Endothelial cell of umbilical vein (primary cell): Measurements from ENCODE around the gene PRSS3. TPM values are rescaled to one million over a fixed set of nuclear protein-coding genes. Genes with fewer than 3 reads are reported as not detected.

Experiments used
- BruUV-seq: library from RNA; stranded (reverse); fragments of 400-500 nt; replicated peaks from 2 replicates; lab custom pipeline; 2021; lab: Mats Ljungman, UMichigan
- CTCF ChIA-PET: fragments of 300-600, 350-600 bp; sonication (Branson Sonifier 250); formaldehyde crosslinking; loops from one replicate; lab custom pipeline; 2021; ENCODE audit warnings: antibody characterized with exemption, inconsistent platforms; lab: Charles Lee
- POLR2A ChIA-PET: fragments of 300-600, 350-600 bp; sonication (Branson Sonifier 250); formaldehyde crosslinking; loops from one replicate; lab custom pipeline; 2021; ENCODE audit warnings: antibody characterized with exemption, inconsistent platforms; lab: Charles Lee
- DNase-seq: peaks from one replicate; pipeline ENCODE4 v3.0.0-alpha.2; 2011; ENCODE audit warnings: low read depth, low spot score
- FAIRE-seq: peaks from 2 replicates; lab custom pipeline; 2011; peaks lifted over from hg19 to GRCh38; lab: Jason Lieb, UNC
- H2AFZ ChIP-seq: 2 replicates; pipeline ENCODE4 v1.6.0; 2012; ENCODE audit warnings: low read depth, low read length, control low read depth, inconsistent platforms
- H3K27ac ChIP-seq: 2 replicates; pipeline ENCODE4 v1.5.1; 2011; ENCODE audit warnings: low read depth, mild to moderate bottlenecking, control low read depth, low read length, moderate library complexity; ENCODE audit not compliant: insufficient read depth
- H3K27me3 ChIP-seq, 2 experiments: 2 replicates each; pipeline versions ENCODE4 v1.6.0 to v1.6.1; 2011; ENCODE audit warnings: low read length in 2 of 2, mixed read lengths in 1 of 2; ENCODE audit not compliant: control insufficient read depth in 2 of 2, insufficient read depth in 2 of 2
- H3K36me3 ChIP-seq, 2 experiments: 2 replicates in 1 of 2; 3 replicates in 1 of 2; pipeline ENCODE4 v1.5.1; 2011; ENCODE audit warnings: low read length in 2 of 2, mild to moderate bottlenecking in 1 of 2, moderate library complexity in 1 of 2; ENCODE audit not compliant: control insufficient read depth in 2 of 2, insufficient read depth in 2 of 2; ENCODE audit errors: extremely low read depth in 1 of 2
- H3K4me1 ChIP-seq: 3 replicates; pipeline ENCODE4 v1.5.1; 2011; ENCODE audit warnings: mild to moderate bottlenecking, low read length; ENCODE audit not compliant: control insufficient read depth, insufficient read depth; ENCODE audit errors: extremely low read depth
- H3K4me2 ChIP-seq: 2 replicates; pipeline ENCODE4 v1.6.1; 2011; ENCODE audit warnings: low read length, control low read depth, mixed read lengths; ENCODE audit not compliant: insufficient read depth
- H3K4me3 ChIP-seq, 3 experiments: fragments of 200-600 bp in 1 of 3; sonication (generic), shearing (Covaris generic) in 1 of 3; replicated peaks in 1 of 3; 2 replicates each; pipeline ENCODE4 v1.5.1; 2011 to 2016; ENCODE audit warnings: control low read depth in 3 of 3, low read length in 3 of 3, mild to moderate bottlenecking in 2 of 3, inconsistent platforms in 1 of 3, low read depth in 1 of 3, moderate library complexity in 1 of 3; ENCODE audit not compliant: insufficient read depth in 1 of 3
- H3K79me2 ChIP-seq: 2 replicates; pipeline ENCODE4 v1.6.0; 2012; ENCODE audit warnings: low read length, inconsistent platforms; ENCODE audit not compliant: control insufficient read depth, insufficient read depth
- H3K9ac ChIP-seq: replicated peaks from 2 replicates; pipeline ENCODE3; 2011; ENCODE audit warnings: low read length, control low read depth; ENCODE audit not compliant: insufficient read depth; ENCODE audit errors: extremely low read depth
- H3K9me1 ChIP-seq: replicated peaks from 3 replicates; pipeline ENCODE4 v1.6.0; 2011; ENCODE audit warnings: mild to moderate bottlenecking, low read length; ENCODE audit not compliant: control insufficient read depth, insufficient read depth; ENCODE audit errors: extremely low read depth
- H3K9me3 ChIP-seq: replicated peaks from 2 replicates; pipeline ENCODE4 v1.5.1; 2012; ENCODE audit warnings: low read length, inconsistent platforms; ENCODE audit not compliant: control insufficient read depth, insufficient read depth
- H4K20me1 ChIP-seq: replicated peaks from 2 replicates; pipeline ENCODE3; 2011; ENCODE audit warnings: mild to moderate bottlenecking, low read length; ENCODE audit not compliant: control insufficient read depth, insufficient read depth; ENCODE audit errors: extremely low read depth
- EZH2 ChIP-seq: IDR thresholded peaks from 2 replicates; pipeline ENCODE4 v1.6.1; 2012; ENCODE audit warnings: borderline replicate concordance, low read depth, mild to moderate bottlenecking, moderate library complexity, low read length, inconsistent platforms; ENCODE audit not compliant: severe bottlenecking
- FOS ChIP-seq: IDR thresholded peaks from 2 replicates; pipeline ENCODE4 v1.6.1; 2011; ENCODE audit warnings: mild to moderate bottlenecking, low read length, moderate library complexity, borderline replicate concordance; ENCODE audit not compliant: insufficient read depth
- GATA2 ChIP-seq: IDR thresholded peaks from 2 replicates; pipeline ENCODE4 v1.7.0; 2011; ENCODE audit warnings: low read depth, mild to moderate bottlenecking, moderate library complexity, mixed read lengths, low read length; ENCODE audit not compliant: insufficient read length, insufficient read depth
- JUN ChIP-seq: IDR thresholded peaks from 2 replicates; pipeline ENCODE4 v1.6.1; 2011; ENCODE audit warnings: borderline replicate concordance, low read depth; ENCODE audit not compliant: insufficient read length, insufficient read depth
- MYC ChIP-seq: IDR thresholded peaks from one replicate; pipeline ENCODE4 v1.6.1; 2011; ENCODE audit warnings: mild to moderate bottlenecking, low read depth, low read length
- POLR2A ChIP-seq: IDR thresholded peaks from 2 replicates; pipeline ENCODE4 v1.6.1; 2012; ENCODE audit warnings: low read depth, mild to moderate bottlenecking, control low read depth, low read length
- POLR2AphosphoS5 ChIP-seq: IDR thresholded peaks from 2 replicates; pipeline ENCODE4 v1.6.1; 2012; ENCODE audit warnings: low read depth, mild to moderate bottlenecking, control low read depth, low read length, moderate library complexity; ENCODE audit not compliant: insufficient read depth
- dilution Hi-C: fragments of 300-500 bp; cut with MboI; formaldehyde crosslinking; loops from one replicate; pipeline ENCODE4 v1.15.0; 2019; ENCODE audit warnings: low sequenced_read_pairs; ENCODE audit not compliant: extremely low pct_ligation_motif_present
- intact Hi-C: fragments of 100-400 bp; cut with micrococcal nuclease; formaldehyde crosslinking; loops from one replicate; pipeline ENCODE4 v1.10.0; 2022
- polyA plus RNA-seq, 4 experiments: library from polyadenylated mRNA; depleted of rRNA in 3 of 4; stranded (reverse) in 3 of 4; unstranded in 1 of 4; fragments of >200 nt; gene quantifications; 2 replicates each; pipeline versions ENCODE4 v1.2.1 to v1.2.3, GENCODE V29; 2011 to 2012; ENCODE audit warnings: missing spikeins in 1 of 4
- total RNA-seq: library from RNA; stranded (reverse); gene quantifications from 2 replicates; pipeline ENCODE4 v1.2.3, GENCODE V29; 2021
- TF ChIP-seq, protein P1 (sequence below), 2 donors: IDR thresholded peaks; 1 replicate in 1 of 2; 2 replicates in 1 of 2; pipeline ENCODE4 v1.5.1; 2011; ENCODE audit warnings: low read length in 2 of 2, mild to moderate bottlenecking in 2 of 2, moderate library complexity in 2 of 2, control low read depth in 1 of 2, inconsistent platforms in 1 of 2, low read depth in 1 of 2; ENCODE audit not compliant: insufficient read depth in 1 of 2; ENCODE audit errors: extremely low read depth in 1 of 2
- TF ChIP-seq, protein P2 (sequence below): IDR thresholded peaks from 2 replicates; pipeline ENCODE4 v1.6.1; 2011; ENCODE audit not compliant: insufficient read depth, insufficient read length

The PRSS3 gene
- total and polyA plus RNA-seq, 2 donors (not counting 3 experiments of a cell fraction or from before 2014, with no cell fraction given): 3.7 to 4.4 TPM

DNA sequence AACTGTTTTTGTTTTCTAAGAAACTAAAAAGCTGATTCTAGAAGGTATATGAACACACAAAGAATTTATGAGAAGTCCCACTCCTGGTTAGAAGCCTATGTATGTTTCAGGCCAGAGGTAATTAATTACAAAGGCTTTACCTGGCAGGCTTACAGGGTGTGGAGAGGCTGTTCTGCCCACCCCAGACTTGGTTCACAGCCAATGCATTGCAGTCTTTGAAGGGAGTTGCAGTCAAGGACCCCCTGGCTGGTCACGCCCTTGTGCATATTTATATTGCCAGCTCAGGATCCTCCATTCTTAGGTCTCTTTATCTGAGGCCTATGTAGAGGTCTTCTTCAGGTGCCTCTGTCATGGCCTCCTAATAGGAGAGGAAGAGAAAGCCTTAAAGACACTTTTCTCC, 13.6 kb upstream of the PRSS3 start:
- H4K20me1 ChIP-seq: no peaks in the 10 kb centered on the region
- H3K9ac ChIP-seq: no peak overlapping the region
- no peaks in the 10 kb centered on the region for H3K79me2 ChIP-seq
- H3K4me3 ChIP-seq: no peak overlapping the region
- H3K27me3 ChIP-seq: no peaks in the 10 kb centered on the region
- no peaks in the 10 kb centered on the region for H3K36me3 ChIP-seq
- FAIRE-seq (no peak), DNase-seq (no peak)
- H3K9me1 ChIP-seq: no peaks in the 10 kb centered on the region
- dilution Hi-C loops (no loop called here), intact Hi-C loops (no loop called here)
- H3K4me1 ChIP-seq: no peaks in the 10 kb centered on the region
- CTCF ChIA-PET: interaction anchor here (0.7 kb wide), 1 partner anchor 44 kb away, joined by 5 read pairs; no protein-coding TSS in a partner anchor
- POLR2A ChIA-PET: no interaction called here
- no peaks in the 10 kb centered on the region for H3K9me3 ChIP-seq
- TF ChIP-seq POLR2AphosphoS5 (no peak), MYC (no peak), JUN (no peak), POLR2A (no peak), GATA2 (no peak), FOS (no peak), EZH2 (no peak)
- TF ChIP-seq, protein P1, sequence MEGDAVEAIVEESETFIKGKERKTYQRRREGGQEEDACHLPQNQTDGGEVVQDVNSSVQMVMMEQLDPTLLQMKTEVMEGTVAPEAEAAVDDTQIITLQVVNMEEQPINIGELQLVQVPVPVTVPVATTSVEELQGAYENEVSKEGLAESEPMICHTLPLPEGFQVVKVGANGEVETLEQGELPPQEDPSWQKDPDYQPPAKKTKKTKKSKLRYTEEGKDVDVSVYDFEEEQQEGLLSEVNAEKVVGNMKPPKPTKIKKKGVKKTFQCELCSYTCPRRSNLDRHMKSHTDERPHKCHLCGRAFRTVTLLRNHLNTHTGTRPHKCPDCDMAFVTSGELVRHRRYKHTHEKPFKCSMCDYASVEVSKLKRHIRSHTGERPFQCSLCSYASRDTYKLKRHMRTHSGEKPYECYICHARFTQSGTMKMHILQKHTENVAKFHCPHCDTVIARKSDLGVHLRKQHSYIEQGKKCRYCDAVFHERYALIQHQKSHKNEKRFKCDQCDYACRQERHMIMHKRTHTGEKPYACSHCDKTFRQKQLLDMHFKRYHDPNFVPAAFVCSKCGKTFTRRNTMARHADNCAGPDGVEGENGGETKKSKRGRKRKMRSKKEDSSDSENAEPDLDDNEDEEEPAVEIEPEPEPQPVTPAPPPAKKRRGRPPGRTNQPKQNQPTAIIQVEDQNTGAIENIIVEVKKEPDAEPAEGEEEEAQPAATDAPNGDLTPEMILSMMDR (IDR thresholded peaks at IDR 0.05; ENCODE audit: extremely low read depth in 1 of 2, insufficient read depth in 1 of 2, low read depth in 1 of 2, low read length in 2 of 2): no peak
- TF ChIP-seq, protein P2, sequence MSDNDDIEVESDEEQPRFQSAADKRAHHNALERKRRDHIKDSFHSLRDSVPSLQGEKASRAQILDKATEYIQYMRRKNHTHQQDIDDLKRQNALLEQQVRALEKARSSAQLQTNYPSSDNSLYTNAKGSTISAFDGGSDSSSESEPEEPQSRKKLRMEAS: no peak
- H2AFZ ChIP-seq: no peak overlapping the region
- no peak overlapping the region for H3K4me2 ChIP-seq
- no TSS peak for BruUV-seq
- no peak overlapping the region for H3K27ac ChIP-seq
